ENCODE data around the gene WWC2.
"Not testable (repeated sequence)": the region's sequence is repeated elsewhere in the genome, so short reads cannot be mapped to it uniquely, and the experiment has no call there.

The WWC2 gene

GRCh38 chr4:183175631-183176232 is 76.7 kb downstream of the WWC2 start:
- no peak for DNase-seq

GRCh38 chr4:183177001-183177400 is 77.9 kb downstream of the WWC2 start:
- DNase-seq: no peak

GRCh38 chr4:183178201-183178600 is 79.1 kb downstream of the WWC2 start:
- DNase-seq: no peak

GRCh38 chr4:183180096-183180495 is 81.0 kb downstream of the WWC2 start:
- DNase-seq: no peak

DNA sequence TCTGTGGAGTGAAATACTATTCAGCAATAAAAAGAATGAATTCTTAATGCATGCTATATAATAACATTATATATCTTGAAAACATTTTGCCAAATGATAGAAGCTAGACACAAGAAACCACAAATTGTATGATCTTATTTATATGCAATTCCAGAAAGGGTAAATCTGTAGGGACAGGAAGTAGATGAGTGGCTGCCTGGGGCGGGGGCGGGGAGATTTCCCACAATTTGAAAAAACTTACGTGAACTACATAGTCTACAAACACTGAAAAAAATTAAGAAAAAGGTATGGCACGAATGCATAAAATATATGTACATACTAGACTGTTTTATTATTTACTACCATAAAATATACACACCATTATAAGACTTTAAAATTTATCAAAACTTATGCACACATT is 81.6 kb downstream of the WWC2 start:
- no peak for DNase-seq

DNA sequence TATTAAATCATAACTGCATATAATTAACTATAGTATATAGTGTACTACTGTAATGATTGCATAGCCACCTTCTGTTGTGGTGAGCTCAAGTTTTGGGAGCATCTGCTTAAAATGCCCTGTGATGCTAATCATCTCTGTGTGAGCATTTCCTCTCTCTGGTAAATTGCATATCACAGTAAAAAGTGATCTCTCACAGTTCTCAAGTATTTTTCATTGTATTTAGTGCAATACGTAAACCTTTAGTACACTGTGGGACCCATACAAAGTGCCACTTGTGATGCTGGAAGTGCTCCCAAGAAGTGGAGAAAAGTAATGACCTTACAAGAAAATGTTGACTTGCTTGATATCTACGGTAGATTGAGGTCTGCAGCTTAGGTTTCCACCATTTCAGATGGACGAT is 82.0 kb downstream of the WWC2 start:
- DNase-seq: no peak

- DNase-seq: peak; percentile 75
These were observed 84.0 kb downstream of the WWC2 start for GRCh38 chr4:183182873-183183725.

- peak; percentile 34 for DNase-seq
These were observed 85.0 kb downstream of the WWC2 start for GRCh38 chr4:183183906-183184535.

DNA sequence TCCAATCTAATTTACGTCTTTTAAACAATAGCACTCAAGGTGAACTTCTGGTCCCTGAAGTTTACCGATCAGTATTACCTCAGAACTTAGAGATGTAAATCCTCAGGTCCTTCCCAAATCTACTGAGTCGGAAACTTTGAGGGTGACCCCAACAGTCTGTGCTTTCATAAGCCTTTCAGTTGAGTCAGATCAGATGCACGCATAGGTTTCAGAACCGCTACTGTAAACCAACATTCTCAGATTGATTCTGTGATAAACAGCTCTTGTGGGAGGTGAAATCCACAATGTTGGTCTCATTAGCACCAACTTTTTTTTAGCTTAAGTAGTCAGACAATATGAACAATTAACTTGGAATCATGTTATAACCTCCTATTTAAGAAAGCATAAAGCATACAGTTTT is 86.0 kb downstream of the WWC2 start:
- peak; percentile 78 for DNase-seq

- DNase-seq: no peak
These were observed 86.5 kb downstream of the WWC2 start for GRCh38 chr4:183185559-183185958.

- DNase-seq: no peak
These were observed 87.8 kb downstream of the WWC2 start for GRCh38 chr4:183186813-183187212.

- DNase-seq: no peak
These were observed 92.0 kb downstream of the WWC2 start for GRCh38 chr4:183190900-183191527.

GRCh38 chr4:183191630-183192029 is 92.6 kb downstream of the WWC2 start:
- DNase-seq: no peak

DNA sequence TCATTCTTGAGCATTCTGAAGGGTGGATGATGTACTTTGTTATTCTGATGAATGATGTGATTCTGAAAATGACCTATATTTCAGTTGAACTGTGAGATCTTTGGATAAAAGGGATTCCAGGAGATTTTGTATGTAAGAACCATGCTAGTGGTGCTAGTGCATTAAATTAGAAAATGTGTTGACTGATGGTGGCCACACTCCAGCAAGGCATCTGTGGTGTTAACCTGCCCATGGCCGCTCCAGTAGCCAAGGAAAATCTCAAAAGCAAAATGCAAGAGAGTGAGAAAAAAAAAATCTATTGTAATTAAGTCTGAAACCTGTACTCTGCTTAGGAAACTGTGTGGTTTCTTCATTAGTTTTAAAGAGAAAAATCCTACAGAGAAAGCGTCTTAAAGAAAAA is 93.5 kb downstream of the WWC2 start:
- no peak for DNase-seq

DNA sequence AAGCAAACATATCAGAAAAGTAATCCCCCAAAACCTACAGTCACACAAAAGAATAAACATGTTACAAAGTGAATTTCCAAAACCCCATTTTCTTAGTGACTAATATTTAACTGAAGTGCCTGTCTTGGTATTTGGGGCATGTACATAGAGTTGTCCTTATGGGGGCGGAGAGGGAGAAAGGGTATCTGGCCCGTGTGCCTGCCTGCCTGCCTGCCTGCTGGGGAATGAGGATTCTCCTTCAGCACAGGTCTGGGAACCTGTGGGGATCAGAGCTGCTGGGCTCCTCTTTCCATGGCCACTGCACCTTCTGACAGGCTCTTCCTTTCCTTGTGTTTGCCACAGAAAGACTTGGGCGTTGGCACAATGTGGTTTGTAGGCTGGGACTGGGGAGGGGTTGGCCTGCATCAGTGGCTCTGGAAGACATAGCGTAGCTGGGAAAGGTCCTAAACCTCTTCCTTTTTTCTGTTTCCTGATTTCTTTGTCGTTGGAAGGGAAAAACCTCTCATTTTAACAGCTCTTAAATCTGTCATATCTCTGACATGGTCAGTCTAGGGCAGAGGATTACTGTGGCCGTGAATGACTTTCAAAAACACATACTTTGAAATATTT is 94.8 kb downstream of the WWC2 start:
- not testable (repeated sequence) for DNase-seq

- no peak for DNase-seq
These were observed 96.5 kb downstream of the WWC2 start for GRCh38 chr4:183195534-183195933.

- DNase-seq: no peak
These were observed 98.1 kb downstream of the WWC2 start for GRCh38 chr4:183197140-183197539.

DNA sequence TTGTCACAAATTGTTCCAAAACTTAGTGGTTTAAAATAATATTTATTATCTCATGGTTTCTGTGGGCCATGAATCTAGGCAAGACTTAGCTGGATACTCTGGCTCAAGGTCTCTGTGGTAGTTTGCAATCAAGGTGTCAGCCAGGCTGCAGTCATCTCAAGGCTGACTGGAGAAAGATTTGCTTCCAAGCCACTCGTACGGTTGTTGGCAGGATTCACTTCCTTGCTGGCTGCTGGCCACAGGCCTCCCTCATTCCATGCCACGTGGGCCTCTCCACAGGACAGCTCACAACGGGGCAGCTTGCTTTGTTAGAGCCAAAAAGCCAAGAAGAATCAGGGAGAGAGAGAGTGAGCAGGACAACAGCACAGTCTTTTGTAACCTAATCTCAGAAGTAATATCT is 101.4 kb downstream of the WWC2 start:
- no peak for DNase-seq

DNA sequence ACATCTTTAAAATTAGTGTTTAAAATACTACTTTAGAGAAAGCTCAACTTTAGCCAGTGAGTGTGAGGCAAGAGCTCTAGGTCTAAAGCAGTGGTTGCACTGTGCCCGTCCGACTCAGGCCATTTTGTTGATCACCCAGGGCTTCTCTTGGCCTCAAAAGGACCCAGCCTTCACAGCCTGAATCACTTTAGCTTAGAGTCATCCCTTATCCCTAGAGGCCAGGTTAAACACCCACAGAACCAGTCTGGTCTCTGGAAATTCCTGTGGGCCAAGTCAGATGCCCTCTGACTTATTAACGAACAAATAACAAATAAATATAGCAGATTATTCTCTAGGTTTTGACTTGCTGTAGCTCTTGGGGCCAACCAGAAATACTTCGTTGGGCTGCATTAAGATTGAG is 102.3 kb downstream of the WWC2 start:
- DNase-seq: no peak

DNA sequence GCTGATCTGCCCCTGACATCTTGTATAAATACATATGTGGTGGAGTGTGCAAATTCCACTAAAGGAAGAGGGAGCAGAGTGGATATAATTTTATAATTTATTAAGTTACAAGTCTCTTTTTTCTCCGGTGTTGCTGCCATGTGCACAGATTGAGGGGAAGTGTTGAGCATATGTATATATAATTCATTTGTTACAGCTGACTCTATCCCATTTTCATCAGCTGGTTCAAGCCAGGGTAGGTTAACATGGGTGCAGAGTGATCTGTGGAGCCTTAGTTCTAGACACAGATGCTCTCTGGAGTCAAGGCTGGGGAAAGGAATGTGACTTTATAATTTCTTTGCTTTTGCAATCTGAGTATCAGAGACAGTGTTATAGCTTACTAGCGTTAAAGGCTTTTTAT is 103.5 kb downstream of the WWC2 start:
- no peak for DNase-seq

GRCh38 chr4:183204793-183205192 is 105.7 kb downstream of the WWC2 start:
- DNase-seq: no peak

- DNase-seq: no peak
These were observed 106.1 kb downstream of the WWC2 start for GRCh38 chr4:183205193-183205592.

DNA sequence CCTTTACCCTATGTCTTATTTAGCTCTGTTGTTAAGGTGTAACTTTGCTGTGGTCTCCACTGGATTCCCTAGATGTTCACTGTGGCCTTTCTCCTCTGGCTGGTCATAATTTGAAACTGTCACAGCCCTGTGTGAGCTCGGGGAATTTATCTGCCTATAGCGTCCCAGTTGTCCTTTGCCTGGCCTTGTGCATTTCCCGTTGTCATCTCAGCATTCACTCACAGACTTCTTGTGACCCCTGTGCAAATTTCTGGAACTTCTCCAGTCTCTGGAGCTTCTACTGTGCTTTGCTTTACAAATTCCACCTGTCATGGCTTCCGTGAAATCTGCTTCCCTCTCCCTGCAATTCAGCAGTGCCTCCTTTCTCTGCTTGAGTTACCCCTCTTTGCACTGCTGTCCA is 106.7 kb downstream of the WWC2 start:
- no peak for DNase-seq

All from activated CD4-positive, alpha-beta T cell treated with anti-CD3 and anti-CD28 coated beads, Interleukin-2, Interleukin-6, amounts not matched to agents 100 ng/mL and 50 ng/mL, durations not matched to agents 16 hours and 8 hours (primary cell).